ENCODE data around the gene ETV3L.

- no peak for TF ChIP-seq TAF1 (IDR thresholded peaks at IDR 0.05; ENCODE audit: borderline replicate concordance, low read depth, low read length)
- no peak for TF ChIP-seq POLR2AphosphoS5 (IDR thresholded peaks at IDR 0.05; ENCODE audit: low read depth, low read length)
- TF ChIP-seq POLR2A (IDR thresholded peaks at IDR 0.05; ENCODE audit: low read depth, low read length): no peak
Measured at GRCh38 chr1:157133426-157133825, 33.8 kb upstream of the ETV3L start.
